CD4-positive, alpha-beta T cell (primary cell): ENCODE measurements around the gene SLX9. TPM values are rescaled to one million over a fixed set of nuclear protein-coding genes. Genes with fewer than 3 reads are reported as not detected.
A peak's percentile ranks its signal among the peaks of the same experiment; 100 is the strongest.

Source experiments
- ATAC-seq: fragments of 200-7000 bp; cut with Tn5 transposase; one replicate; pipeline ENCODE4 v1.10.0; 2022; ENCODE audit warnings: mild to moderate bottlenecking; ENCODE audit not compliant: poor library complexity
- CTCF ChIA-PET: fragments of 350-600 bp; sonication (Branson Sonifier 250); formaldehyde crosslinking; loops from one replicate; lab custom pipeline; 2021; ENCODE audit warnings: antibody characterized with exemption, inconsistent platforms; lab: Charles Lee
- POLR2A ChIA-PET: fragments of 350-600 bp; sonication (Branson Sonifier 250); formaldehyde crosslinking; loops from one replicate; lab custom pipeline; 2021; ENCODE audit warnings: antibody characterized with exemption, inconsistent platforms; lab: Charles Lee
- DNase-seq, 14 experiments: peaks; one replicate each; pipeline ENCODE4 v3.0.0-alpha.2; 2013 to 2020; ENCODE audit warnings: mixed read lengths in 2 of 14
- H3K27ac ChIP-seq, 2 donors: one replicate each; pipeline versions ENCODE4 v1.5.1 to v1.7.0; 2013; ENCODE audit warnings: low read length in 2 of 2, low read depth in 1 of 2, mild to moderate bottlenecking in 1 of 2
- H3K27me3 ChIP-seq, 2 experiments: 1 replicate in 1 of 2; 2 replicates in 1 of 2; pipeline versions ENCODE4 v1.6.1 to v1.7.0; 2013; ENCODE audit warnings: low read length in 2 of 2, control low read depth in 1 of 2, mild to moderate bottlenecking in 1 of 2, moderate library complexity in 1 of 2; ENCODE audit not compliant: insufficient read depth in 2 of 2, control insufficient read depth in 1 of 2
- H3K36me3 ChIP-seq: one replicate; pipeline ENCODE4 v1.6.1; 2013; ENCODE audit warnings: low read length, control low read depth; ENCODE audit not compliant: insufficient read depth
- H3K4me1 ChIP-seq: one replicate; pipeline ENCODE4 v1.6.1; 2013; ENCODE audit warnings: low read length, control low read depth; ENCODE audit not compliant: insufficient read depth
- H3K4me3 ChIP-seq: one replicate; pipeline ENCODE4 v1.5.1; 2013; ENCODE audit warnings: mild to moderate bottlenecking, low read length, moderate library complexity
- H3K9me3 ChIP-seq, 2 experiments: 1 replicate in 1 of 2; 2 replicates in 1 of 2; pipeline versions ENCODE4 v1.6.1 to v1.7.0; 2013; ENCODE audit warnings: low read length in 2 of 2, mild to moderate bottlenecking in 2 of 2, control low read depth in 1 of 2, moderate library complexity in 1 of 2; ENCODE audit not compliant: control insufficient read depth in 1 of 2, insufficient read depth in 1 of 2
- H3K27ac Mint-ChIP-seq: one replicate; pipeline ENCODE4 v1.8.0; 2020; ENCODE audit warnings: mixed read lengths
- H3K27me3 Mint-ChIP-seq: one replicate; pipeline ENCODE4 v1.8.0; 2021; ENCODE audit warnings: mixed read lengths
- H3K36me3 Mint-ChIP-seq: one replicate; pipeline ENCODE4 v1.8.0; 2021; ENCODE audit warnings: low read depth, mixed read lengths
- H3K4me1 Mint-ChIP-seq: one replicate; pipeline ENCODE4 v1.8.0; 2021; ENCODE audit warnings: low read depth, mixed read lengths
- H3K4me3 Mint-ChIP-seq: one replicate; pipeline ENCODE4 v1.8.0; 2020; ENCODE audit warnings: mild to moderate bottlenecking, mixed read lengths
- H3K9me3 Mint-ChIP-seq: one replicate; pipeline ENCODE4 v1.8.0; 2020; ENCODE audit warnings: mixed read lengths
- intact Hi-C, 2 experiments: fragments of 100-400 bp; cut with DNase I in 1 of 2; cut with micrococcal nuclease in 1 of 2; formaldehyde crosslinking; loops; one replicate each; pipeline versions ENCODE4 v1.15.1 to v1.9.0; 2023 to 2025; cut with DNase I, micrococcal nuclease
- total RNA-seq, 174 experiments: library from RNA in 2 of 174; stranded (reverse) in 2 of 174; gene quantifications; one replicate each; pipeline ENCODE4 v1.2.3 and lab custom pipeline; 2021 to 2026
- TF ChIP-seq, protein P1 (sequence below): fragments of 200-600 bp; IDR thresholded peaks from one replicate; pipeline ENCODE4 v1.8.0; 2022; ENCODE audit warnings: antibody characterized with exemption, mild to moderate bottlenecking

The SLX9 gene
- total RNA-seq, 2 experiments from 2014 or later: 7.7 to 9.1 TPM

DNA sequence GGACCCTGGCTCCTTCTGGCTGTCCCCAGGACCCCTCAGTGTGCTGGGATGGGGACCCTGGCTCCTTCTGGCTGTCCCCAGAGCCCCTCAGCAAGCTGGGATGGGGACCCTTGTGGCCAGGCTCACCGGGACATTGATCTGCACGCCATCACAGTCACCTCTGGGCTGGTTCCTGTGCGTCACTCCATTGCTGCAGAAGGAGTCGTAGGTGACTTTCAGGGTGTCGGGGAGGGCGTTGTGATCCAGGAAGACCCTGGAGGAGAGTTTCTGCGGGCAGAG, 46.6 kb upstream of the SLX9 start:
- Histone ChIP-seq H3K27ac (no peak overlapping the region), H3K36me3 (peaks cover 88% of the 10 kb centered on the region), H3K4me1 (peaks cover 36% of the 10 kb centered on the region), H3K9me3 (no peaks in the 10 kb centered on the region), H3K27me3 (no peaks in the 10 kb centered on the region), H3K4me3 (no peak overlapping the region)
- Mint-ChIP-seq H3K4me1 (peaks cover 15% of the 10 kb centered on the region), H3K27me3 (no peaks in the 10 kb centered on the region), H3K36me3 (peaks cover 55% of the 10 kb centered on the region), H3K4me3 (no peak overlapping the region), H3K9me3 (no peaks in the 10 kb centered on the region), H3K27ac (peak overlapping the region; percentile 79)
- ATAC-seq (no peak), DNase-seq (no peak)
- CTCF ChIA-PET: interaction anchor here (1.1 to 5.3 kb wide), 6 partner anchors 18 to 92 kb away, joined by 3 to 56 read pairs (median 4); partner anchors contain the start of gene UBE2G2
- TF ChIP-seq, protein P1, sequence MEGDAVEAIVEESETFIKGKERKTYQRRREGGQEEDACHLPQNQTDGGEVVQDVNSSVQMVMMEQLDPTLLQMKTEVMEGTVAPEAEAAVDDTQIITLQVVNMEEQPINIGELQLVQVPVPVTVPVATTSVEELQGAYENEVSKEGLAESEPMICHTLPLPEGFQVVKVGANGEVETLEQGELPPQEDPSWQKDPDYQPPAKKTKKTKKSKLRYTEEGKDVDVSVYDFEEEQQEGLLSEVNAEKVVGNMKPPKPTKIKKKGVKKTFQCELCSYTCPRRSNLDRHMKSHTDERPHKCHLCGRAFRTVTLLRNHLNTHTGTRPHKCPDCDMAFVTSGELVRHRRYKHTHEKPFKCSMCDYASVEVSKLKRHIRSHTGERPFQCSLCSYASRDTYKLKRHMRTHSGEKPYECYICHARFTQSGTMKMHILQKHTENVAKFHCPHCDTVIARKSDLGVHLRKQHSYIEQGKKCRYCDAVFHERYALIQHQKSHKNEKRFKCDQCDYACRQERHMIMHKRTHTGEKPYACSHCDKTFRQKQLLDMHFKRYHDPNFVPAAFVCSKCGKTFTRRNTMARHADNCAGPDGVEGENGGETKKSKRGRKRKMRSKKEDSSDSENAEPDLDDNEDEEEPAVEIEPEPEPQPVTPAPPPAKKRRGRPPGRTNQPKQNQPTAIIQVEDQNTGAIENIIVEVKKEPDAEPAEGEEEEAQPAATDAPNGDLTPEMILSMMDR: no peak
- intact Hi-C loops: loop anchor here (1.0 to 2.0 kb wide), 2 partner anchors 18 kb away; no protein-coding TSS in a partner anchor
- POLR2A ChIA-PET: interaction anchor here (0.8 to 4.6 kb wide), 6 partner anchors 14 to 47 kb away, joined by 3 to 26 read pairs (median 4); partner anchors contain the start of gene SLX9

DNA sequence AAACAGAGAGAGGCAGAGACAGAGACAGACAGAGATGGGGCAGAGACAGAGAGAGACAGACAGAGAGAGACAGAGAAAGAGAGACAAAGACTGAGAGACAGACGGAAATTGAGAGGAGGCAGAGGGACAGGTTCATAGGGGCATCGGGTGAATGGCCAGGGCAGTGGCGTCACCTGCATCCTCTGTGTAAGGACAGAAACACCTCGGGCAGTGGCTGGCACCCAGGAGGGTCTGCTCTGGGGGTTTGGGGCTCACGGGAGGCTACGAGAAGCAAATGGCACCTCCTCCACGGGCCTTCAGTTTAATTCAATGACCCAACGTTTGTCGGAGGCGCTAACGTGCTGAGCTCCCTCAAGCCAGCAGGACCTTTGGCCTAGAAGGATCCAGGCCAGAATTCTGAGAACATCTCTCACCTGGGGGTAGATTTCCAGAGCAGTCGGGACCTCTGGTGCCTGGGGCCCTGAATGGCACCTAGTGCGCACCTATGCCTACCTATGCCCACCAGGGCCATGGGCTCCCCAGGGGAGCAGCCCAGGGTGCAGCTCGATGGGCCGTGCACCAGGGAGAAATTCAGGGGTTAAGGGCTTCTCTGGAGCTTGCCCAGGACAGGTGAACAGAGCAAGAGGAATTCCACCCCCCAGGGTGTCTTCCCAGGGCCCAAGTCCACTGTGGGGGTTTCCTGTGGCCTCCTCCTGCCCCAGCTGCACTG, 45.7 kb upstream of the SLX9 start:
- intact Hi-C loops: loop anchor here (1.0 to 2.0 kb wide), 2 partner anchors 17 kb away; no protein-coding TSS in a partner anchor
- Histone ChIP-seq H3K36me3 (peaks cover 88% of the 10 kb centered on the region), H3K27me3 (no peaks in the 10 kb centered on the region), H3K27ac (peak overlapping the region in 1 of 2 donors; percentile 1), H3K4me3 (no peak overlapping the region), H3K4me1 (peaks cover 37% of the 10 kb centered on the region), H3K9me3 (no peaks in the 10 kb centered on the region)
- CTCF ChIA-PET: interaction anchor here (1.1 to 5.3 kb wide), 3 partner anchors 21 to 40 kb away, joined by 3 to 56 read pairs (median 4); no protein-coding TSS in a partner anchor
- Mint-ChIP-seq H3K4me1 (peaks cover 15% of the 10 kb centered on the region), H3K9me3 (no peaks in the 10 kb centered on the region), H3K27ac (peak overlapping the region; percentile 79), H3K36me3 (peaks cover 59% of the 10 kb centered on the region), H3K4me3 (no peak overlapping the region), H3K27me3 (no peaks in the 10 kb centered on the region)
- DNase-seq: no peak
- POLR2A ChIA-PET: interaction anchor here (1.3 to 4.6 kb wide), 6 partner anchors 18 to 46 kb away, joined by 3 to 26 read pairs (median 4); partner anchors contain the start of gene SLX9
- no peak for ATAC-seq
- TF ChIP-seq, protein P1: no peak

GRCh38 chr21:44894687-44895302, 45.0 kb upstream of the SLX9 start:
- no peaks in the 10 kb centered on the region for H3K27me3 Mint-ChIP-seq
- Histone ChIP-seq H3K27ac (no peak overlapping the region), H3K36me3 (peaks cover 88% of the 10 kb centered on the region), H3K4me3 (no peak overlapping the region), H3K9me3 (no peaks in the 10 kb centered on the region), H3K4me1 (peaks cover 37% of the 10 kb centered on the region), H3K27me3 (no peaks in the 10 kb centered on the region)
- POLR2A ChIA-PET: interaction anchor here (1.3 to 4.6 kb wide), 6 partner anchors 17 to 45 kb away, joined by 3 to 26 read pairs (median 4); partner anchors contain the start of gene SLX9
- H3K9me3 Mint-ChIP-seq: no peaks in the 10 kb centered on the region
- intact Hi-C loops: no loop called here
- CTCF ChIA-PET: interaction anchor here (1.8 to 5.3 kb wide), 2 partner anchors 35 to 40 kb away, joined by 4 to 56 read pairs; no protein-coding TSS in a partner anchor
- H3K27ac Mint-ChIP-seq: no peak overlapping the region
- no peak for ATAC-seq
- peaks cover 15% of the 10 kb centered on the region for H3K4me1 Mint-ChIP-seq
- TF ChIP-seq, protein P1: no peak
- DNase-seq: no peak
- H3K4me3 Mint-ChIP-seq: no peak overlapping the region
- H3K36me3 Mint-ChIP-seq: peaks cover 63% of the 10 kb centered on the region
